K562 (cell line): ENCODE results near the gene CCDC85B. TPM values are rescaled to one million over a fixed set of nuclear protein-coding genes. Genes with fewer than 3 reads are reported as not detected.

Experiments
- ASH1L ChIP-seq: fragments of 450-650 bp; IDR thresholded peaks from 2 replicates; pipeline ENCODE4 v1.6.1; 2018; ENCODE audit warnings: borderline replicate concordance, mild to moderate bottlenecking, low read depth; ENCODE audit not compliant: partially characterized antibody
- LEF1 ChIP-seq: fragments of 450-650 bp; IDR thresholded peaks from 2 replicates; pipeline ENCODE4 v1.6.1; 2016; ENCODE audit warnings: mild to moderate bottlenecking
- MEF2D ChIP-seq: conservative IDR thresholded peaks from 2 replicates; pipeline ENCODE4 v1.6.1; 2016; ENCODE audit warnings: low read depth, missing genetic modification characterization, missing compliant biosample characterization
- SP1 ChIP-seq: sonication (generic); formaldehyde crosslinking; IDR thresholded peaks from 2 replicates; pipeline ENCODE4 v1.8.1; 2022; ENCODE audit warnings: mild to moderate bottlenecking, missing genetic modification reagents
- ZKSCAN1 ChIP-seq: fragments of 150-350 bp; IDR thresholded peaks from 2 replicates; pipeline ENCODE4 v1.6.1; 2016; ENCODE audit warnings: low read depth, low read length
- ZNF324 ChIP-seq: fragments of 250-450 bp; sonication (Bioruptor Pico); IDR thresholded peaks from 2 replicates; pipeline ENCODE4 v1.4.0; 2020; ENCODE audit warnings: mild to moderate bottlenecking
- polyA plus RNA-seq, 8 experiments: library from polyadenylated mRNA; depleted of rRNA in 4 of 8; stranded (reverse) in 5 of 8; unstranded in 3 of 8; fragments of >200 nt; fragmentation: Nextera tagmentation in 2 of 8; fragmentation: Illumina TruSeq in 1 of 8; extraction: Ambion mirVana in 2 of 8; extraction: Trizol in 1 of 8; gene quantifications; 2 replicates each; pipeline versions ENCODE4 v1.2.1 to v1.2.3, GENCODE V29; 2011 to 2014; ENCODE audit warnings: inconsistent platforms in 1 of 8, missing spikeins in 1 of 8
- total RNA-seq, 7 experiments: library from RNA; depleted of rRNA in 6 of 7; stranded (reverse); fragments of >200 nt in 6 of 7; fragmentation: Illumina TruSeq in 2 of 7; extraction: Trizol in 2 of 7; gene quantifications; 2 replicates each; pipeline versions ENCODE4 v1.2.1 to v1.2.3, GENCODE V29; 2011 to 2021; ENCODE audit warnings: low replicate concordance in 1 of 7
- TF ChIP-seq, protein P1 (sequence below), 2 experiments: IDR thresholded peaks in 1 of 2; conservative IDR thresholded peaks in 1 of 2; 2 replicates each; pipeline ENCODE4 v1.6.1; 2016; ENCODE audit warnings: low read depth in 2 of 2, mild to moderate bottlenecking in 1 of 2, missing compliant biosample characterization in 1 of 2, missing genetic modification characterization in 1 of 2, moderate library complexity in 1 of 2
- TF ChIP-seq, protein P2 (sequence below), 2 experiments: fragments of 450-650 bp; IDR thresholded peaks; 2 replicates each; pipeline ENCODE4 v1.6.1; 2018; ENCODE audit warnings: mild to moderate bottlenecking in 2 of 2, low read depth in 1 of 2; ENCODE audit not compliant: partially characterized antibody in 2 of 2
- TF ChIP-seq, protein P3 (sequence below), 3 experiments: fragments of 200-800 bp in 1 of 3; sonication (Bioruptor generic) in 1 of 3; sonication (generic) in 1 of 3; formaldehyde crosslinking in 1 of 3; IDR thresholded peaks; 2 replicates each; pipeline versions ENCODE4 v1.6.1 to v1.8.0; 2016 to 2022; ENCODE audit warnings: mild to moderate bottlenecking in 2 of 3, missing compliant biosample characterization in 2 of 3, missing genetic modification characterization in 2 of 3, missing genetic modification reagents in 1 of 3
- TF ChIP-seq, protein P4 (sequence below), 2 experiments: fragments of 450-650 bp; formaldehyde crosslinking in 1 of 2; IDR thresholded peaks; 2 replicates each; pipeline versions ENCODE4 v1.4.0 to v1.6.1; 2014 to 2020; ENCODE audit warnings: mild to moderate bottlenecking in 2 of 2, borderline replicate concordance in 1 of 2, low read depth in 1 of 2

Gene CCDC85B
- total and polyA plus RNA-seq, 9 of the 15 experiments (the other 6 are each of a cell fraction or from before 2014, with no cell fraction given) = 0.14 to 138 (median 6.2) TPM

DNA sequence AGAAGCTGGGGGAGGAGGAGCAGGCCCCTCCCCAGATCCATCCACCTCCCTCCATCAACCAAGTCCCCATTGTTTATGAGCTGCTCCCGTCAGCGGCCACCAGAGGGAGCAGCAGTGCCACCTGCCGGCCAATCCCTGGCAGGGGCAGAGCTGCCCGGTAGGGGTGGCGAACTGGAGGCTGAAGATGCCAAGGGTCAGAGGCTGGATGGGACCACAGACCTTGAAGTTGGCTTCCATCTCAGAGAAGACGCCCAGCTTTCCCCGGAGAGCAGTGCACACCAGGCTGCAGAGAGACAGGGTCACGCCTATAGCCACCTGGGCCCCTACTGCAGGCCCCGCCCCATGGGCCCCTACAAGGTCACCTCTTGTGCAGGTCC lies 5.8 kb upstream of the CCDC85B start (continued):
- TF ChIP-seq, protein P1, sequence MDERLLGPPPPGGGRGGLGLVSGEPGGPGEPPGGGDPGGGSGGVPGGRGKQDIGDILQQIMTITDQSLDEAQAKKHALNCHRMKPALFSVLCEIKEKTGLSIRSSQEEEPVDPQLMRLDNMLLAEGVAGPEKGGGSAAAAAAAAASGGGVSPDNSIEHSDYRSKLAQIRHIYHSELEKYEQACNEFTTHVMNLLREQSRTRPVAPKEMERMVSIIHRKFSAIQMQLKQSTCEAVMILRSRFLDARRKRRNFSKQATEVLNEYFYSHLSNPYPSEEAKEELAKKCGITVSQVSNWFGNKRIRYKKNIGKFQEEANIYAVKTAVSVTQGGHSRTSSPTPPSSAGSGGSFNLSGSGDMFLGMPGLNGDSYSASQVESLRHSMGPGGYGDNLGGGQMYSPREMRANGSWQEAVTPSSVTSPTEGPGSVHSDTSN (CRISPR knock-in tag; IDR thresholded peaks at IDR 0.05; ENCODE audit: low read depth) = no peak
- TF ChIP-seq, protein P1 (tag; conservative IDR thresholded peaks at IDR 0.05; ENCODE audit: low read depth) = no peak
- TF ChIP-seq, protein P2, sequence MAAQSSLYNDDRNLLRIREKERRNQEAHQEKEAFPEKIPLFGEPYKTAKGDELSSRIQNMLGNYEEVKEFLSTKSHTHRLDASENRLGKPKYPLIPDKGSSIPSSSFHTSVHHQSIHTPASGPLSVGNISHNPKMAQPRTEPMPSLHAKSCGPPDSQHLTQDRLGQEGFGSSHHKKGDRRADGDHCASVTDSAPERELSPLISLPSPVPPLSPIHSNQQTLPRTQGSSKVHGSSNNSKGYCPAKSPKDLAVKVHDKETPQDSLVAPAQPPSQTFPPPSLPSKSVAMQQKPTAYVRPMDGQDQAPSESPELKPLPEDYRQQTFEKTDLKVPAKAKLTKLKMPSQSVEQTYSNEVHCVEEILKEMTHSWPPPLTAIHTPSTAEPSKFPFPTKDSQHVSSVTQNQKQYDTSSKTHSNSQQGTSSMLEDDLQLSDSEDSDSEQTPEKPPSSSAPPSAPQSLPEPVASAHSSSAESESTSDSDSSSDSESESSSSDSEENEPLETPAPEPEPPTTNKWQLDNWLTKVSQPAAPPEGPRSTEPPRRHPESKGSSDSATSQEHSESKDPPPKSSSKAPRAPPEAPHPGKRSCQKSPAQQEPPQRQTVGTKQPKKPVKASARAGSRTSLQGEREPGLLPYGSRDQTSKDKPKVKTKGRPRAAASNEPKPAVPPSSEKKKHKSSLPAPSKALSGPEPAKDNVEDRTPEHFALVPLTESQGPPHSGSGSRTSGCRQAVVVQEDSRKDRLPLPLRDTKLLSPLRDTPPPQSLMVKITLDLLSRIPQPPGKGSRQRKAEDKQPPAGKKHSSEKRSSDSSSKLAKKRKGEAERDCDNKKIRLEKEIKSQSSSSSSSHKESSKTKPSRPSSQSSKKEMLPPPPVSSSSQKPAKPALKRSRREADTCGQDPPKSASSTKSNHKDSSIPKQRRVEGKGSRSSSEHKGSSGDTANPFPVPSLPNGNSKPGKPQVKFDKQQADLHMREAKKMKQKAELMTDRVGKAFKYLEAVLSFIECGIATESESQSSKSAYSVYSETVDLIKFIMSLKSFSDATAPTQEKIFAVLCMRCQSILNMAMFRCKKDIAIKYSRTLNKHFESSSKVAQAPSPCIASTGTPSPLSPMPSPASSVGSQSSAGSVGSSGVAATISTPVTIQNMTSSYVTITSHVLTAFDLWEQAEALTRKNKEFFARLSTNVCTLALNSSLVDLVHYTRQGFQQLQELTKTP (IDR thresholded peaks at IDR 0.05; ENCODE audit: low read depth in 1 of 2, partially characterized antibody in 2 of 2) = no peak
- TF ChIP-seq ZKSCAN1 (0 out of 2 replicates have a peak, but pooled peaks have one; percentile 28), ASH1L (no peak), ZNF324 (CRISPR knock-in tag) (no peak), MEF2D (tag) (no peak), LEF1 (no peak), SP1 (CRISPR knock-in tag) (peak; percentile 39; the same call in 1 of the 2 replicates)
- TF ChIP-seq, protein P3, sequence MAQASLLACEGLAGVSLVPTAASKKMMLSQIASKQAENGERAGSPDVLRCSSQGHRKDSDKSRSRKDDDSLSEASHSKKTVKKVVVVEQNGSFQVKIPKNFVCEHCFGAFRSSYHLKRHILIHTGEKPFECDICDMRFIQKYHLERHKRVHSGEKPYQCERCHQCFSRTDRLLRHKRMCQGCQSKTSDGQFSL (CRISPR knock-in tag; IDR thresholded peaks at IDR 0.05) = 0 out of 2 replicates have a peak, but pooled peaks have one; percentile 38
- TF ChIP-seq, protein P3 (tag; IDR thresholded peaks at IDR 0.05) = no peak
- TF ChIP-seq, protein P4, sequence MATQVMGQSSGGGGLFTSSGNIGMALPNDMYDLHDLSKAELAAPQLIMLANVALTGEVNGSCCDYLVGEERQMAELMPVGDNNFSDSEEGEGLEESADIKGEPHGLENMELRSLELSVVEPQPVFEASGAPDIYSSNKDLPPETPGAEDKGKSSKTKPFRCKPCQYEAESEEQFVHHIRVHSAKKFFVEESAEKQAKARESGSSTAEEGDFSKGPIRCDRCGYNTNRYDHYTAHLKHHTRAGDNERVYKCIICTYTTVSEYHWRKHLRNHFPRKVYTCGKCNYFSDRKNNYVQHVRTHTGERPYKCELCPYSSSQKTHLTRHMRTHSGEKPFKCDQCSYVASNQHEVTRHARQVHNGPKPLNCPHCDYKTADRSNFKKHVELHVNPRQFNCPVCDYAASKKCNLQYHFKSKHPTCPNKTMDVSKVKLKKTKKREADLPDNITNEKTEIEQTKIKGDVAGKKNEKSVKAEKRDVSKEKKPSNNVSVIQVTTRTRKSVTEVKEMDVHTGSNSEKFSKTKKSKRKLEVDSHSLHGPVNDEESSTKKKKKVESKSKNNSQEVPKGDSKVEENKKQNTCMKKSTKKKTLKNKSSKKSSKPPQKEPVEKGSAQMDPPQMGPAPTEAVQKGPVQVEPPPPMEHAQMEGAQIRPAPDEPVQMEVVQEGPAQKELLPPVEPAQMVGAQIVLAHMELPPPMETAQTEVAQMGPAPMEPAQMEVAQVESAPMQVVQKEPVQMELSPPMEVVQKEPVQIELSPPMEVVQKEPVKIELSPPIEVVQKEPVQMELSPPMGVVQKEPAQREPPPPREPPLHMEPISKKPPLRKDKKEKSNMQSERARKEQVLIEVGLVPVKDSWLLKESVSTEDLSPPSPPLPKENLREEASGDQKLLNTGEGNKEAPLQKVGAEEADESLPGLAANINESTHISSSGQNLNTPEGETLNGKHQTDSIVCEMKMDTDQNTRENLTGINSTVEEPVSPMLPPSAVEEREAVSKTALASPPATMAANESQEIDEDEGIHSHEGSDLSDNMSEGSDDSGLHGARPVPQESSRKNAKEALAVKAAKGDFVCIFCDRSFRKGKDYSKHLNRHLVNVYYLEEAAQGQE (IDR thresholded peaks at IDR 0.05; ENCODE audit: borderline replicate concordance) = peak; percentile 87
- TF ChIP-seq, protein P4 (CRISPR knock-in tag; IDR thresholded peaks at IDR 0.05; ENCODE audit: low read depth) = no peak
